ENCODE measurements around the gene PLPP4.

PLPP4 gene

GRCh38 chr10:120562956-120563355 is 105.9 kb downstream of the PLPP4 start:
- CTCF ChIA-PET, result no interaction called here
- POLR2A ChIA-PET, result no interaction called here

GRCh38 chr10:120570418-120570817 is 113.4 kb downstream of the PLPP4 start:
- ChIA-PET POLR2A (no interaction called here), CTCF (interaction anchor here (1.2 kb wide), 1 partner anchor 9 kb away, joined by 3 read pairs; no protein-coding TSS in a partner anchor)
- TF ChIP-seq CTCF (IDR thresholded peaks at IDR 0.05; ENCODE audit: insufficient read depth, low read length, missing control alignments), result no peak
- no peak for DNase-seq (ENCODE audit: low read depth, low spot score)
- H3K4me3 ChIP-seq (ENCODE audit: low read depth, low read length), result no peak overlapping the region

More at GRCh38 chr10:120562956-120563355, 105.9 kb downstream of the PLPP4 start:
- H3K4me3 ChIP-seq (ENCODE audit: low read depth, low read length), result no peak overlapping the region
- no peak for DNase-seq (ENCODE audit: low read depth, low spot score)
- TF ChIP-seq CTCF (IDR thresholded peaks at IDR 0.05; ENCODE audit: insufficient read depth, low read length, missing control alignments), result no peak

- DNase-seq (ENCODE audit: low read depth, low spot score), result no peak
- TF ChIP-seq CTCF (IDR thresholded peaks at IDR 0.05; ENCODE audit: insufficient read depth, low read length, missing control alignments), result no peak
- ChIA-PET POLR2A (no interaction called here), CTCF (no interaction called here)
- H3K4me3 ChIP-seq (ENCODE audit: low read depth, low read length), result no peak overlapping the region
These were observed 114.2 kb downstream of the PLPP4 start for GRCh38 chr10:120571266-120571665.

- POLR2A ChIA-PET, result no interaction called here
- CTCF ChIA-PET, result no interaction called here
- no peak for TF ChIP-seq CTCF (IDR thresholded peaks at IDR 0.05; ENCODE audit: insufficient read depth, low read length, missing control alignments)
- no peak for DNase-seq (ENCODE audit: low read depth, low spot score)
- no peak overlapping the region for H3K4me3 ChIP-seq (ENCODE audit: low read depth, low read length)
These were observed 115.3 kb downstream of the PLPP4 start for GRCh38 chr10:120572307-120572706.

GRCh38 chr10:120573355-120573754 is 116.3 kb downstream of the PLPP4 start:
- H3K4me3 ChIP-seq (ENCODE audit: low read depth, low read length), result no peak overlapping the region
- POLR2A ChIA-PET, result interaction anchor here (0.6 kb wide), 1 partner anchor 616 kb away, joined by 3 read pairs; no protein-coding TSS in a partner anchor
- DNase-seq (ENCODE audit: low read depth, low spot score), result no peak
- no peak for TF ChIP-seq CTCF (IDR thresholded peaks at IDR 0.05; ENCODE audit: insufficient read depth, low read length, missing control alignments)
- CTCF ChIA-PET, result interaction anchor here (1.0 kb wide), 1 partner anchor 150 kb away, joined by 3 read pairs; no protein-coding TSS in a partner anchor

- no peak overlapping the region for H3K4me3 ChIP-seq (ENCODE audit: low read depth, low read length)
- no peak for DNase-seq (ENCODE audit: low read depth, low spot score)
- POLR2A ChIA-PET, result no interaction called here
- no peak for TF ChIP-seq CTCF (IDR thresholded peaks at IDR 0.05; ENCODE audit: insufficient read depth, low read length, missing control alignments)
- CTCF ChIA-PET, result no interaction called here
These were observed 118.0 kb downstream of the PLPP4 start for GRCh38 chr10:120574981-120575380.

Measured in AG04449 (cell line).